PC-9 (cell line): ENCODE data around the gene PDE3B. TPM values are rescaled to one million over a fixed set of nuclear protein-coding genes. Genes with fewer than 3 reads are reported as not detected.
"Not testable (repeated sequence)": the region's sequence is repeated elsewhere in the genome, so short reads cannot be mapped to it uniquely, and the experiment has no call there.

Source experiments
- BruUV-seq: library from RNA; stranded (reverse); fragments of 400-500 nt; replicated peaks from 2 replicates; lab custom pipeline; 2021; lab: Mats Ljungman, UMichigan
- CTCF ChIA-PET: fragments of 300-600 bp; sonication (Branson Sonifier 250); formaldehyde crosslinking; loops from one replicate; lab custom pipeline; 2022; ENCODE audit warnings: antibody characterized with exemption; lab: Charles Lee
- POLR2A ChIA-PET: fragments of 300-600 bp; sonication (Branson Sonifier 250); formaldehyde crosslinking; loops from one replicate; lab custom pipeline; 2022; ENCODE audit warnings: antibody characterized with exemption; ENCODE audit not compliant: unreplicated experiment; lab: Charles Lee
- DNase-seq, 2 experiments: peaks; one replicate each; pipeline versions ENCODE4 v3.0.0 to v3.0.0-alpha.2; 2015 to 2022; ENCODE audit warnings: mixed read lengths in 1 of 2
- H2AFZ ChIP-seq: fragments of 200-600 bp; sonication (generic); 2 replicates; pipeline ENCODE4 v1.8.1; 2017; ENCODE audit warnings: antibody characterized with exemption
- H3F3A ChIP-seq: fragments of 200-600 bp; sonication (generic); 2 replicates; pipeline ENCODE4 v1.8.1; 2017; ENCODE audit warnings: antibody characterized with exemption, mild to moderate bottlenecking, low read depth; ENCODE audit not compliant: insufficient read depth
- H3K27ac ChIP-seq: fragments of 200-600 bp; sonication (generic); 2 replicates; pipeline ENCODE4 v1.6.1; 2016; ENCODE audit warnings: mixed run types
- H3K27me3 ChIP-seq: fragments of 200-600 bp; sonication (generic); 2 replicates; pipeline ENCODE4 v1.6.1; 2016; ENCODE audit warnings: low read depth, mixed run types; ENCODE audit not compliant: insufficient read depth
- H3K36me3 ChIP-seq: fragments of 200-600 bp; sonication (generic); 2 replicates; pipeline ENCODE4 v1.6.1; 2016; ENCODE audit warnings: low read depth, mixed run types
- H3K4me1 ChIP-seq: fragments of 200-600 bp; sonication (generic); replicated peaks from 2 replicates; pipeline ENCODE4 v1.6.1; 2016; ENCODE audit warnings: mixed run types; ENCODE audit not compliant: insufficient read depth
- H3K4me2 ChIP-seq: fragments of 200-600 bp; sonication (generic); 2 replicates; pipeline ENCODE4 v1.6.1; 2017; ENCODE audit warnings: mixed run types
- H3K4me3 ChIP-seq: fragments of 200-600 bp; sonication (generic); 2 replicates; pipeline ENCODE4 v1.6.1; 2016; ENCODE audit warnings: mixed run types
- H3K79me2 ChIP-seq: fragments of 200-600 bp; sonication (generic); 2 replicates; pipeline ENCODE4 v1.6.1; 2017; ENCODE audit warnings: low read depth, mixed run types
- H3K9me2 ChIP-seq: fragments of 200-600 bp; sonication (generic); 2 replicates; pipeline ENCODE4 v1.8.1; 2017; ENCODE audit warnings: mild to moderate bottlenecking; ENCODE audit not compliant: insufficient read depth
- H3K9me3 ChIP-seq: fragments of 200-600 bp; sonication (generic); 2 replicates; pipeline ENCODE4 v1.8.1; 2016; ENCODE audit warnings: low read depth; ENCODE audit not compliant: insufficient read depth
- H4K20me1 ChIP-seq: fragments of 200-600 bp; sonication (generic); 2 replicates; pipeline ENCODE4 v1.8.1; 2017; ENCODE audit not compliant: insufficient read depth
- CTCF ChIP-seq: fragments of 200-600 bp; sonication (generic); conservative IDR thresholded peaks from 2 replicates; pipeline ENCODE4 v1.6.1; 2017; ENCODE audit warnings: mixed run types, antibody characterized with exemption, mild to moderate bottlenecking, moderate library complexity
- EZH2 ChIP-seq: fragments of 200-600 bp; sonication (generic); IDR thresholded peaks from 2 replicates; pipeline ENCODE4 v1.8.0; 2017; ENCODE audit warnings: antibody characterized with exemption, low read depth
- intact Hi-C: fragments of 100-400 bp; cut with micrococcal nuclease; formaldehyde crosslinking; loops from one replicate; pipeline ENCODE4 v1.10.0; 2022; ENCODE audit not compliant: unreplicated experiment
- total RNA-seq: library from RNA; stranded (reverse); gene quantifications from 2 replicates; pipeline ENCODE4 v1.2.3, GENCODE V29; 2021

PDE3B gene
- total RNA-seq, 1 experiment from 2014 or later, result not detected

- Histone ChIP-seq H3K4me3 (no peak overlapping the region), H3K27ac (no peak overlapping the region), H3K79me2 (no peaks in the 10 kb centered on the region), H2AFZ (no peak overlapping the region), H3K9me3 (no peaks in the 10 kb centered on the region), H3F3A (no peaks in the 10 kb centered on the region), H3K36me3 (no peaks in the 10 kb centered on the region), H3K9me2 (no peaks in the 10 kb centered on the region), H3K4me2 (no peak overlapping the region), H3K27me3 (no peaks in the 10 kb centered on the region), H3K4me1 (no peaks in the 10 kb centered on the region), H4K20me1 (no peaks in the 10 kb centered on the region)
- no peak for TF ChIP-seq EZH2
- no peak for TF ChIP-seq CTCF
- ChIA-PET CTCF (no interaction called here), POLR2A (no interaction called here)
- no TSS peak for BruUV-seq
- intact Hi-C loops, result no loop called here
- DNase-seq, result no peak
Measured at GRCh38 chr11:14755140-14755539, 111.5 kb downstream of the PDE3B start.

- intact Hi-C loops, result no loop called here
- CTCF ChIA-PET, result no interaction called here
- Histone ChIP-seq H3K27ac (no peak overlapping the region), H4K20me1 (no peaks in the 10 kb centered on the region), H2AFZ (no peak overlapping the region), H3K36me3 (no peaks in the 10 kb centered on the region), H3K79me2 (no peaks in the 10 kb centered on the region), H3K9me2 (no peaks in the 10 kb centered on the region), H3K4me2 (no peak overlapping the region), H3K27me3 (no peaks in the 10 kb centered on the region), H3K4me3 (no peak overlapping the region), H3F3A (no peaks in the 10 kb centered on the region), H3K4me1 (no peaks in the 10 kb centered on the region), H3K9me3 (no peaks in the 10 kb centered on the region)
- POLR2A ChIA-PET, result no interaction called here
- TF ChIP-seq CTCF, result no peak
- no peak for TF ChIP-seq EZH2
- DNase-seq, result no peak
- BruUV-seq, result no TSS peak
Measured at GRCh38 chr11:14756349-14756748, 112.7 kb downstream of the PDE3B start.

GRCh38 chr11:14759300-14760012, 115.9 kb downstream of the PDE3B start:
- H2AFZ ChIP-seq, POLR2A ChIA-PET, H3K4me2 ChIP-seq, BruUV-seq, H4K20me1 ChIP-seq, H3K27me3 ChIP-seq, H3K9me2 ChIP-seq, H3F3A ChIP-seq, CTCF ChIA-PET, H3K4me3 ChIP-seq, intact Hi-C loops, H3K36me3 ChIP-seq, DNase-seq, H3K27ac ChIP-seq, H3K79me2 ChIP-seq, H3K9me3 ChIP-seq, H3K4me1 ChIP-seq: not testable (repeated sequence)

GRCh38 chr11:14764179-14764578, 120.6 kb downstream of the PDE3B start:
- H3K4me2 ChIP-seq, result no peak overlapping the region
- CTCF ChIA-PET, result no interaction called here

More at GRCh38 chr11:14764179-14764578, 120.6 kb downstream of the PDE3B start:
- H4K20me1 ChIP-seq, result no peaks in the 10 kb centered on the region
- no peaks in the 10 kb centered on the region for H3K4me1 ChIP-seq
- TF ChIP-seq EZH2 (no peak), CTCF (no peak)
- H3K9me3 ChIP-seq, result no peaks in the 10 kb centered on the region
- H3F3A ChIP-seq, result no peaks in the 10 kb centered on the region
- no peak overlapping the region for H3K27ac ChIP-seq
- no peaks in the 10 kb centered on the region for H3K27me3 ChIP-seq
- no peaks in the 10 kb centered on the region for H3K9me2 ChIP-seq
- no peak overlapping the region for H2AFZ ChIP-seq
- no peaks in the 10 kb centered on the region for H3K36me3 ChIP-seq
- no TSS peak for BruUV-seq
- H3K4me3 ChIP-seq, result no peak overlapping the region
- DNase-seq, result no peak
- no peaks in the 10 kb centered on the region for H3K79me2 ChIP-seq
- intact Hi-C loops, result no loop called here
- POLR2A ChIA-PET, result no interaction called here
